ENCODE data around the gene COL21A1. TPM values are rescaled to one million over a fixed set of nuclear protein-coding genes. Genes with fewer than 3 reads are reported as not detected.

COL21A1 gene
- total and polyA plus RNA-seq, 7 donors: 0.24 to 7.1 (median 0.65) TPM

GRCh38 chr6:56214041-56214702 is 33.2 kb downstream of the COL21A1 start:
- ATAC-seq (no peak), DNase-seq (no peak)
- no peak for TF ChIP-seq CTCF (IDR thresholded peaks at IDR 0.05)
- no peak overlapping the region for H3K27ac ChIP-seq
- intact Hi-C loops (cut with DNase I): no loop called here
- no peaks in the 10 kb centered on the region for H3K9me3 ChIP-seq
- H3K27me3 ChIP-seq (ENCODE audit: insufficient read depth in 3 of 3, low read length in 2 of 3): peaks cover 0 to 2% (median 0%) of the 10 kb centered on the region in 3 donors
- H3K4me1 ChIP-seq: no peaks in the 10 kb centered on the region
- no peak overlapping the region for H3K4me3 ChIP-seq
- no peaks in the 10 kb centered on the region for H3K36me3 ChIP-seq (ENCODE audit: insufficient read depth in 1 of 2, low read depth in 1 of 2)

- no peak overlapping the region for H3K27ac ChIP-seq
- WGBS, 3 donors: 46 to 71% (median 63%) methylated on average over 2 of the region's 2 CpGs
- no peaks in the 10 kb centered on the region for H3K9me3 ChIP-seq
- ATAC-seq (no peak), DNase-seq (no peak)
- intact Hi-C loops (cut with DNase I): no loop called here
- no peaks in the 10 kb centered on the region for H3K4me1 ChIP-seq
- no peaks in the 10 kb centered on the region for H3K36me3 ChIP-seq (ENCODE audit: insufficient read depth in 1 of 2, low read depth in 1 of 2)
- peaks cover 0 to 2% (median 0%) of the 10 kb centered on the region in 3 donors for H3K27me3 ChIP-seq (ENCODE audit: insufficient read depth in 3 of 3, low read length in 2 of 3)
- TF ChIP-seq CTCF (IDR thresholded peaks at IDR 0.05): no peak
- no peak overlapping the region for H3K4me3 ChIP-seq
Measured at GRCh38 chr6:56211724-56212123, 35.7 kb downstream of the COL21A1 start.

GRCh38 chr6:56204134-56204533 is 43.2 kb downstream of the COL21A1 start:
- intact Hi-C loops (cut with DNase I): no loop called here
- 91 to 99% (median 95%) methylated on average over 4 of the region's 4 CpGs for WGBS, 3 donors
- ATAC-seq: no peak

GRCh38 chr6:56199956-56200355 is 47.4 kb downstream of the COL21A1 start:
- no peaks in the 10 kb centered on the region for H3K27me3 ChIP-seq (ENCODE audit: insufficient read depth in 3 of 3, low read length in 2 of 3)
- TF ChIP-seq CTCF (IDR thresholded peaks at IDR 0.05): no peak
- ATAC-seq (no peak), DNase-seq (no peak)
- WGBS, 3 donors: 93 to 97% (median 95%) methylated on average over 3 of the region's 3 CpGs
- intact Hi-C loops (cut with DNase I): no loop called here
- H3K9me3 ChIP-seq: peaks cover 12% of the 10 kb centered on the region
- no peak overlapping the region for H3K4me3 ChIP-seq
- H3K4me1 ChIP-seq: no peaks in the 10 kb centered on the region
- H3K27ac ChIP-seq: no peak overlapping the region
- peaks cover 0 to 2% of the 10 kb centered on the region in 2 donors for H3K36me3 ChIP-seq (ENCODE audit: insufficient read depth in 1 of 2, low read depth in 1 of 2)

More at GRCh38 chr6:56204134-56204533, 43.2 kb downstream of the COL21A1 start:
- Histone ChIP-seq H3K9me3 (no peaks in the 10 kb centered on the region), H3K27me3 (ENCODE audit: insufficient read depth in 3 of 3, low read length in 2 of 3) (no peaks in the 10 kb centered on the region), H3K4me3 (no peak overlapping the region), H3K27ac (no peak overlapping the region), H3K4me1 (no peaks in the 10 kb centered on the region), H3K36me3 (ENCODE audit: insufficient read depth in 1 of 2, low read depth in 1 of 2) (no peaks in the 10 kb centered on the region)
- DNase-seq: no peak
- no peak for TF ChIP-seq CTCF (IDR thresholded peaks at IDR 0.05)

- 95% methylated on average over 5 of the region's 5 CpGs for WGBS, 3 donors
- Histone ChIP-seq H3K9me3 (peaks cover 22% of the 10 kb centered on the region), H3K4me3 (no peak overlapping the region), H3K4me1 (no peaks in the 10 kb centered on the region), H3K36me3 (ENCODE audit: insufficient read depth in 1 of 2, low read depth in 1 of 2) (peaks cover 0 to 2% of the 10 kb centered on the region in 2 donors), H3K27me3 (ENCODE audit: insufficient read depth in 3 of 3, low read length in 2 of 3) (no peaks in the 10 kb centered on the region), H3K27ac (no peak overlapping the region)
- no peak for ATAC-seq
- no peak for DNase-seq
- intact Hi-C loops (cut with DNase I): no loop called here
- TF ChIP-seq CTCF (IDR thresholded peaks at IDR 0.05): no peak
Measured at GRCh38 chr6:56193846-56194245, 53.5 kb downstream of the COL21A1 start.

All from psoas muscle (tissue), 8 donors.